ENCODE data around the gene RRP1B. TPM values are rescaled to one million over a fixed set of nuclear protein-coding genes. Genes with fewer than 3 reads are reported as not detected.

The RRP1B gene
- total RNA-seq, 3 donors from 2014 or later: 17.1 to 22.6 (median 22.1) TPM

GRCh38 chr21:43736224-43736883, 77.0 kb downstream of the RRP1B start:
- Histone ChIP-seq H3K9me3 (no peaks in the 10 kb centered on the region), H3K4me3 (no peak overlapping the region), H3K36me3 (no peaks in the 10 kb centered on the region), H3K27me3 (no peaks in the 10 kb centered on the region), H3K4me1 (peaks cover 0 to 17% of the 10 kb centered on the region in 2 donors), H3K27ac (no peak overlapping the region)
- DNase-seq (ENCODE audit: low spot score in 2 of 2): no peak
- no peak for TF ChIP-seq POLR2AphosphoS5 (IDR thresholded peaks at IDR 0.05)
- TF ChIP-seq POLR2A (IDR thresholded peaks at IDR 0.05): no peak
- TF ChIP-seq, protein P1, sequence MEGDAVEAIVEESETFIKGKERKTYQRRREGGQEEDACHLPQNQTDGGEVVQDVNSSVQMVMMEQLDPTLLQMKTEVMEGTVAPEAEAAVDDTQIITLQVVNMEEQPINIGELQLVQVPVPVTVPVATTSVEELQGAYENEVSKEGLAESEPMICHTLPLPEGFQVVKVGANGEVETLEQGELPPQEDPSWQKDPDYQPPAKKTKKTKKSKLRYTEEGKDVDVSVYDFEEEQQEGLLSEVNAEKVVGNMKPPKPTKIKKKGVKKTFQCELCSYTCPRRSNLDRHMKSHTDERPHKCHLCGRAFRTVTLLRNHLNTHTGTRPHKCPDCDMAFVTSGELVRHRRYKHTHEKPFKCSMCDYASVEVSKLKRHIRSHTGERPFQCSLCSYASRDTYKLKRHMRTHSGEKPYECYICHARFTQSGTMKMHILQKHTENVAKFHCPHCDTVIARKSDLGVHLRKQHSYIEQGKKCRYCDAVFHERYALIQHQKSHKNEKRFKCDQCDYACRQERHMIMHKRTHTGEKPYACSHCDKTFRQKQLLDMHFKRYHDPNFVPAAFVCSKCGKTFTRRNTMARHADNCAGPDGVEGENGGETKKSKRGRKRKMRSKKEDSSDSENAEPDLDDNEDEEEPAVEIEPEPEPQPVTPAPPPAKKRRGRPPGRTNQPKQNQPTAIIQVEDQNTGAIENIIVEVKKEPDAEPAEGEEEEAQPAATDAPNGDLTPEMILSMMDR (IDR thresholded peaks at IDR 0.05): no peak
- intact Hi-C loops (cut with DNase I; ENCODE audit: low total_unique reads): no loop called here

GRCh38 chr21:43737158-43737950, 78.0 kb downstream of the RRP1B start:
- peak overlapping the region in 1 of 2 donors; percentile 21 for H3K27ac ChIP-seq
- no peak for TF ChIP-seq POLR2AphosphoS5 (IDR thresholded peaks at IDR 0.05)
- no peak for TF ChIP-seq POLR2A (IDR thresholded peaks at IDR 0.05)
- TF ChIP-seq, protein P1 (IDR thresholded peaks at IDR 0.05): no peak
- no peak for DNase-seq (ENCODE audit: low spot score in 2 of 2)
- no peak overlapping the region for H3K4me3 ChIP-seq
- no peaks in the 10 kb centered on the region for H3K36me3 ChIP-seq
- no peaks in the 10 kb centered on the region for H3K9me3 ChIP-seq
- H3K4me1 ChIP-seq: peaks cover 0 to 17% of the 10 kb centered on the region in 2 donors
- no peaks in the 10 kb centered on the region for H3K27me3 ChIP-seq
- intact Hi-C loops (cut with DNase I; ENCODE audit: low total_unique reads): no loop called here

DNA sequence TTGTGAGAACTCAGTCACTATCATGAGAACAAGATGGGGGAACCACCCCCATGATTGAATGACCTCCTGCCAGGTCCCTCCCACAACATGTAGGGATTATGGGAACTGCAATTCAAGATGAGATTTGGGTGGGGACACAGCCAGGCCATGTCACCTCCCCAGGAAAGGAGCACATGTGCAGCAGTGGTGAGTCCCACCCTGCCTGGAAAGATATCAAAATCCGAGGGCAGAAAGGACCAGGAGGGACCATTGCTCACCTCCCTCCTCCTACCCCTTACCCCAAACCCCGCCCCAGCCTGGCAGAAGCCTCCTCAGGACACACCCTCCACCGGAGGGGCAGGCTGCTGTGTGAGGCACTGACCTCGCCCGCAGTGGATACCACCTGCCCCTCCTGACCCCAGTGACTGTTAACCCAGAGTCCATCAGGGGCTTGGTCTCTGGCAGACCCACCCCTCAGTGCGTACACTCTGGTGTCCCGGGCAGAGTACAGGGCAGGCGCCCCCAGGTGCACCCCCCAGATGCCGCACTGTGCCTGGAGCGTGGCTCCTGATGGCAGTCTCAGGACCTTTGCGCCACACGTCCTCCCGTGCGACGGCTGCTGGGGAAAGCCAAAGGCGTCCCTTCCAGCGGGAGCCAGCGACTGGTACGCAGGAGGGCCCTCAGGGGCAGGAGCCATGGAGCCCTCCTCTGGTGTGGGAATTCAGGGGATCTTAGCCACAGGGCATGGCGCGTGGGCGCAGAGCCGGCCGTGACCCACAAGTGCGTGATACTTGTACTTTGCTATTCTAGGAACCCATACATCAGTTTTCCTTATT, 80.5 kb downstream of the RRP1B start:
- Histone ChIP-seq H3K9me3 (no peaks in the 10 kb centered on the region), H3K27me3 (no peaks in the 10 kb centered on the region), H3K4me1 (peaks cover 0 to 5% of the 10 kb centered on the region in 2 donors), H3K36me3 (no peaks in the 10 kb centered on the region), H3K4me3 (no peak overlapping the region), H3K27ac (peak overlapping the region; percentile 74 to 85)
- peak in 1 of 3 donors; percentile 14 for TF ChIP-seq POLR2AphosphoS5 (IDR thresholded peaks at IDR 0.05)
- no peak for TF ChIP-seq POLR2A (IDR thresholded peaks at IDR 0.05)
- intact Hi-C loops (cut with DNase I; ENCODE audit: low total_unique reads): no loop called here
- DNase-seq (ENCODE audit: low spot score in 2 of 2): no peak

DNA sequence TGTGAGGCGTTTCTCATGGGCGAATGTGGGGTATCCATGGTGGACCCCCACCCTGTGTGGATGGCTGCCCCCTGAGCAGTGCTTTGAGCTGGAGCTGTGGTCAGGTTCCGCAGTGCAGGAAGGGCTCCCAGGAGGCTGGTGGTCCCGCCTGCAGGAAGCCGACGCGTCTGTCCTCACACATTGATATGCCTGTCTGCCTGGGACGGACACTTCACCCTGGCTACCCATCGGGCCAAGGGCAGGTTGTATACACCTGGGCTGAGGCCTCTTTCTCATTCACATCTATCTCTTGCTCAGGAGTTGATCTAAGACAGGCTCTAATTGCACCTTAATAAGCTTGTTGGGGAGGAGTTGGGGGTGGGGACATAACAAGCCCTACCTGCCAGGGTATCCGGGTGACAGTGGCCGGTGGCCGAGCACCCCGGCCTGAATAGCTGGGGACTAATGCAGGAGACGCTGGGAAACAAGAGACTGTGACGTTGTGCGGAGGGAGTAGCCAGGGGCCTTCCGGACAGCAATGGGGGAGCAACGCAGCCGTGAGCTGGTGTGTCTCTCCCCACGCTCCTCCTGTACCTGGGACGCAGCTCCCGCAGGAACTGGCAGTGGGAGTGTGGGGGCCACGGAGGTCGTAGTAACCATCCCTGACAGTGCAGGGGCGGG, 81.3 kb downstream of the RRP1B start:
- no peaks in the 10 kb centered on the region for H3K36me3 ChIP-seq
- intact Hi-C loops (cut with DNase I; ENCODE audit: low total_unique reads): no loop called here
- peak; percentile 92 to 96 for DNase-seq (ENCODE audit: low spot score in 2 of 2)
- H3K4me1 ChIP-seq: peaks cover 0 to 2% of the 10 kb centered on the region in 2 donors
- H3K9me3 ChIP-seq: no peaks in the 10 kb centered on the region
- peak overlapping the region; percentile 74 to 85 for H3K27ac ChIP-seq
- H3K27me3 ChIP-seq: no peaks in the 10 kb centered on the region
- peak overlapping the region in 2 of 3 donors; percentile 15 to 52 for H3K4me3 ChIP-seq
- TF ChIP-seq POLR2AphosphoS5 (IDR thresholded peaks at IDR 0.05): peak; percentile 41 to 74 (median 42)
- TF ChIP-seq, protein P1 (IDR thresholded peaks at IDR 0.05): no peak
- TF ChIP-seq POLR2A (IDR thresholded peaks at IDR 0.05): peak; percentile 22
